ENCODE data around the gene CBL.

DNA sequence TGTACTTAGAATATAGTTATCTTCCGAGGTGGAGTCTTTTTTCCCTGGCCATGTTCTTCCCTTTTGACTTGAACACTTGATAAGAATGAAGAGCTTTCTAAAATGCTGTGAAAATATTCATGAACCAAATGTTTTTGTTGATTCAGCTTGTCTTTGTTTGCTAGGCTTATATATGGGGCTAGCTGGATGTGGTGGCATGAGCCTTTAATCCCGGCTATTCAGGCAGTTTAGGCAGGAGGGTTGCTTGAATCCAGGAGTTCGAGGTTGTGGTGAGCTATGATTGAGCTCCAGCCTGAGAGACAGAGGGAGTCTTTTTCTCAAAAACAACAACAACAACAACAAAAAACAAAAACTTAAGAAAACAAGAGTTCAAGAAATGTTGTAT lies 23.1 kb downstream of the CBL start:
- TF ChIP-seq CTCF (IDR thresholded peaks at IDR 0.05), result no peak
- no peak for TF ChIP-seq POLR2A (IDR thresholded peaks at IDR 0.05)
- no peak for TF ChIP-seq POLR2AphosphoS5 (IDR thresholded peaks at IDR 0.05; ENCODE audit: insufficient read depth in 1 of 2, low read depth in 1 of 2)
